Measurements from ENCODE around the gene AGPAT4.

The AGPAT4 gene

GRCh38 chr6:161110028-161110779 lies 163.7 kb downstream of the AGPAT4 start:
- no peak for DNase-seq (ENCODE audit: low read depth in 2 of 2)

GRCh38 chr6:161109366-161109765 lies 164.5 kb downstream of the AGPAT4 start:
- DNase-seq (ENCODE audit: low read depth in 2 of 2), result no peak

GRCh38 chr6:161108916-161109315 lies 164.9 kb downstream of the AGPAT4 start:
- no peak for DNase-seq (ENCODE audit: low read depth in 2 of 2)

- DNase-seq (ENCODE audit: low read depth in 2 of 2), result no peak
These were observed 165.8 kb downstream of the AGPAT4 start for GRCh38 chr6:161107779-161108730.

- no peak for DNase-seq (ENCODE audit: low read depth in 2 of 2)
These were observed 168.5 kb downstream of the AGPAT4 start for GRCh38 chr6:161105408-161105807.

- no peak for DNase-seq (ENCODE audit: low read depth in 2 of 2)
These were observed 168.9 kb downstream of the AGPAT4 start for GRCh38 chr6:161104966-161105365.

- no peak for DNase-seq (ENCODE audit: low read depth in 2 of 2)
These were observed 170.4 kb downstream of the AGPAT4 start for GRCh38 chr6:161103475-161103874.

- no peak for DNase-seq (ENCODE audit: low read depth in 2 of 2)
These were observed 172.3 kb downstream of the AGPAT4 start for GRCh38 chr6:161101517-161101916.

GRCh38 chr6:161100072-161100471 lies 173.8 kb downstream of the AGPAT4 start:
- DNase-seq (ENCODE audit: low read depth in 2 of 2), result no peak

- no peak for DNase-seq (ENCODE audit: low read depth in 2 of 2)
These were observed 177.9 kb downstream of the AGPAT4 start for GRCh38 chr6:161095916-161096315.

- DNase-seq (ENCODE audit: low read depth in 2 of 2), result no peak
These were observed 178.9 kb downstream of the AGPAT4 start for GRCh38 chr6:161094955-161095354.

- DNase-seq (ENCODE audit: low read depth in 2 of 2), result no peak
These were observed 181.7 kb downstream of the AGPAT4 start for GRCh38 chr6:161091972-161092701.

GRCh38 chr6:161091151-161091550 lies 182.7 kb downstream of the AGPAT4 start:
- no peak for DNase-seq (ENCODE audit: low read depth in 2 of 2)

GRCh38 chr6:161088676-161089328 lies 185.1 kb downstream of the AGPAT4 start:
- DNase-seq (ENCODE audit: low read depth in 2 of 2), result no peak

GRCh38 chr6:161085246-161085645 lies 188.6 kb downstream of the AGPAT4 start:
- no peak for DNase-seq (ENCODE audit: low read depth in 2 of 2)

GRCh38 chr6:161082215-161082614 lies 191.6 kb downstream of the AGPAT4 start:
- DNase-seq (ENCODE audit: low read depth in 2 of 2), result no peak

GRCh38 chr6:161080263-161080970 lies 193.4 kb downstream of the AGPAT4 start:
- DNase-seq (ENCODE audit: low read depth in 2 of 2), result no peak
